GM12801 (cell line): ENCODE results near the gene SEC23IP.

Experiments
- TF ChIP-seq, protein P1 (sequence below): IDR thresholded peaks from one replicate; pipeline ENCODE4 v1.5.1; 2011; ENCODE audit warnings: control low read depth; ENCODE audit not compliant: insufficient read length; ENCODE audit errors: extremely low read depth

Gene SEC23IP

DNA sequence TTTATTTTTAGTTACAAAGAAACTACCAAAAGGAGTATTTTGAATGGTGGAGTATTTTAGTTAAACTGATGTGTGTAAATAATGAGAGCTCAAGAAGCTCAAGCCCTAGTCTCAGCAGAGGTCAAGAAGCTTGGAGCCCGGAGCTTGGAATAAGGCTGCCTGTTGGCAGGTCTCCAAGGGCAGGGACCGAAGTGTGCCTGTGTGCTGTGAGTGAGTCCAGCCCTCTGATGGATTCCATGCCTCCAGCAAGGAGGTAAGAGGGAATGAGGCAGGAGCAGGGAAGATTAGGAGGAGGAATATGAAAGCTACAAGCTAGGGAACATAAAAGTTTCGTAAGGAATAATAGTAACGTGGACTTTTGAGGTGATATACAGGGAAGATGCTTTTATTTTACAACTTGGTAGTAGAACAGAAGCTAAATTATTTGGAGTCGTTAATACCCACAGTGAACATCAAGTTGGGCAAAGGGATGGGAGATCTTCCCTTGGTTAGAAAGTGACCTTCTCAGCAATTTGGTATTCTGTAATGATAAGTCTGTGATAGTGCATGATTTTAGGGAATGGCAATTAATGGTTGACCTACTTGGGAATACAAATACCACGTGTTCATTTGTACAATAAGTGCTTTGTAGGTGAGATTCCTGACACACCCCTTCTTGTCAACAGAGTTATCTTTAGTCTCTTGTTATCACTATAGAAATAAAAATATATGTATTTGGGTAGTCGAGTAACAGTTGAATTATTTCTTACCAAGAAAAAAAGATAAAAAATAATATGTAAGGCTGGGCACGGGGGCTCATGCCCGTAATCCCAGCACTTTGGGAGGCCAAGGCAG lies 4.6 kb downstream of the SEC23IP start:
- TF ChIP-seq, protein P1, sequence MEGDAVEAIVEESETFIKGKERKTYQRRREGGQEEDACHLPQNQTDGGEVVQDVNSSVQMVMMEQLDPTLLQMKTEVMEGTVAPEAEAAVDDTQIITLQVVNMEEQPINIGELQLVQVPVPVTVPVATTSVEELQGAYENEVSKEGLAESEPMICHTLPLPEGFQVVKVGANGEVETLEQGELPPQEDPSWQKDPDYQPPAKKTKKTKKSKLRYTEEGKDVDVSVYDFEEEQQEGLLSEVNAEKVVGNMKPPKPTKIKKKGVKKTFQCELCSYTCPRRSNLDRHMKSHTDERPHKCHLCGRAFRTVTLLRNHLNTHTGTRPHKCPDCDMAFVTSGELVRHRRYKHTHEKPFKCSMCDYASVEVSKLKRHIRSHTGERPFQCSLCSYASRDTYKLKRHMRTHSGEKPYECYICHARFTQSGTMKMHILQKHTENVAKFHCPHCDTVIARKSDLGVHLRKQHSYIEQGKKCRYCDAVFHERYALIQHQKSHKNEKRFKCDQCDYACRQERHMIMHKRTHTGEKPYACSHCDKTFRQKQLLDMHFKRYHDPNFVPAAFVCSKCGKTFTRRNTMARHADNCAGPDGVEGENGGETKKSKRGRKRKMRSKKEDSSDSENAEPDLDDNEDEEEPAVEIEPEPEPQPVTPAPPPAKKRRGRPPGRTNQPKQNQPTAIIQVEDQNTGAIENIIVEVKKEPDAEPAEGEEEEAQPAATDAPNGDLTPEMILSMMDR, result no peak

DNA sequence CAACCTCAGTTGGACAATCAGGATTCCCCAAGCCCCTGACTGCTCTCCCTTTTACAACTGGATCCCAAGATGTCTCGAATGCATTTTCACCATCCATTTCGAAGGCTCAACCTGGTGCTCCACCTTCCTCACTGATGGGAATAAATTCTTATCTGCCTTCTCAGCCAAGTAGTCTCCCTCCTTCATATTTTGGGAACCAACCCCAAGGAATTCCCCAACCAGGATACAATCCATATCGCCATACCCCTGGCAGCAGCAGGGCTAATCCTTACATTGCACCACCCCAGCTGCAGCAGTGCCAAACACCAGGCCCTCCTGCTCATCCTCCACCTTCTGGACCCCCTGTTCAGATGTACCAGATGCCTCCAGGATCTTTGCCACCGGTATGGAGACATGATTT lies 6.0 kb downstream of the SEC23IP start:
- TF ChIP-seq, protein P1, result no peak

DNA sequence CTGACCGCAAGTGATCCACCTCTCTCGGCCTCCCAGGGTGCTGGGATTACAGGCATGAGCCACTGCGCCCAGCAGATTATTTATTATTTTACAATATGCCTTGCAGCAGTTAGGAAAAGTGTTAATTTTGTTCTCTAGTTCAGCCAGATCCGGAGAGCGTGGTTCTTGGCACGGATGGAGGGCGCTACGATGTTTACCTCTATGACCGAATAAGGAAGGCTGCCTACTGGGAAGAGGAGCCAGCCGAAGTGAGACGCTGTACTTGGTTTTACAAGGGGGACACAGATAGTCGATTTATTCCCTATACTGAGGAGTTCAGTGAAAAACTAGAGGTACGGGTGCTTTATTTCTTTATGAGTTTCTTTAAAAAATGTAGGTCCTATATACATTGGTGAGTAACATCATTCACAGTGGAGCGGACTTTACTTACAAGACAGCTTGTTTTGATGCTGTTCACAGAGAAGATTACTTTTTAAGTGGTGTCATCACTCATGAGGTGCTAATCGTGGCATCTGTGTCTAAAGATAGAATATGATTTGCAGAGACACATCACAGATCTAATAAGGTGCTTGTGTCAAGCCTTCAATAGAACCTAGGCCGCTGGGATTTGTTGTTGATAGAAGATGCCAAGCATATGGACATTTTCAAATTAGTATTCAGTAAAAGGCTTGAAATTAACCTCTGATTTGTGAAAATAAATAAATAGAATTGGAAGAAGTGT lies 11.6 kb downstream of the SEC23IP start:
- TF ChIP-seq, protein P1, result no peak

DNA sequence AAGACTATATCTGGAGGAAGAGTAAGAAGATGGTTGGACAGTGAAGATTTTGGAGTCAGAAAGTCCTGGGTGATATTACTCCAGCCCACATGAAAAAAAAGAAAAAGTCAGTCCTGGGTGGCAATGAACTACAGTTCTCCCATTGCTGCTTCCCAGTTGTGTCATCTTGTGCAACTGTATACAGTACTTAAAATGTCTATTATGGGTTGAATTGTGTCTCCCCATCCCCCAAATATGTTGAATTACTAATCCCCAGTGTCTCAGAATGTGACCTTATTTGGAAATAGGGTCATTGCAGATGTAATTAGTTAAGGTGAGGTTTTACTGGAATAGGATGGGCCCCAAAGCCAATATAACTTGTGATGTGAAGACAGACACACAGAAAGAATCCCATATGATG lies 15.6 kb downstream of the SEC23IP start:
- TF ChIP-seq, protein P1, result no peak

DNA sequence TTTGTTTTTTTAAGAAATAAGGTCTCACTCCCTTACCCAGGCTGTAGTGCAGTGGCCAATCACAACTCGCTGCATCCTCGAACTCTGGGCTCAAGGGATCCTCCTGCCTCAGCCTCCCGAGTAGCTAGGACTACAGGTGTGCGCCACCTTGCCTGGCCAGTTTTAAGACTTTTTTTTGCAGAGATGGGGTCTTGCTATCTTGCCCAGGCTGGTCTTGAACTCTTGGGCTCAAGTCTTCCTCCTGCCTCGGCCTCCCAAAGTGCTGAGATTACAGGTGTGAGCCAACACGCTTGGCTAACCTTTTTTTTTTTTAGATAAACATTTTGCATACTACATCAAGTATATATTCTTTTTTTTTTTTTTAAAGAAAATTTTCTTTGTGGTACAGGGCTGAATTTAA lies 18.2 kb downstream of the SEC23IP start:
- TF ChIP-seq, protein P1, result no peak

DNA sequence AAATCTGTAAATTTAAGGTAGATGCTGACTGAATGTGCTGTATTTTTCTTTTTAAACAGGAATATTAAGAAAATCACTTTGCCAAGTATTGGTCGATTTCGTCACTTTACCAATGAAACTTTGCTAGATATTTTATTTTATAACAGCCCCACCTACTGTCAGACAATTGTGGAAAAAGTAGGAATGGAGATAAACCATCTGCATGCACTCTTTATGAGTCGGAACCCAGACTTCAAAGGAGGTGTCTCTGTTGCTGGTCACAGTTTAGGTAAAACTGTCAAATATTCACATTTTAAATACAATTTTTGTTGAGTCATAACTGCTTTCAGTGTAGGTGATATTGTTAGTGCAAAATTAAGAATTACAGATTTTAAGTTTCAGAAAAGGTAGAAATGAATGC lies 25.2 kb downstream of the SEC23IP start:
- TF ChIP-seq, protein P1, result no peak

DNA sequence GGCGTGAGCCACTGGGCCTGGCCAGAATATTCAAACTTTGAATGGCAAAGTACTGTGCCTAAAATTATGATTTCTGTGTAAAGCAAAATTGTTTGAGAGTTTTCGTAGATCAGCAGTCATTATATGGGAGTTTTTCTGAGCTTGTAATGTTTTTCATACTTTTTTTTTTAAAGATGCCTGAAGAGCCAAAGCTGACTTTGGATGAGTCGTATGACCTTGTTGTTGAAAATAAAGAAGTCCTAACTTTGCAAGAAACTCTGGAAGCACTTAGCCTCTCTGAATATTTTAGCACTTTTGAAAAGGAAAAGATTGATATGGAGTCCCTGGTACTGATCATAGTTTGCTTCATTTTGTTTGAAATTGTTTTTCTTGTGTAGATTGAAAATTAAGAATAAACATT lies 26.7 kb downstream of the SEC23IP start:
- TF ChIP-seq, protein P1, result no peak
